ENCODE results near the gene ASIC4. TPM values are rescaled to one million over a fixed set of nuclear protein-coding genes. Genes with fewer than 3 reads are reported as not detected.

The ASIC4 gene
- total RNA-seq, 4 donors from 2014 or later, result not detected

- H3K4me1 ChIP-seq, result peaks cover 0 to 12% (median 11%) of the 10 kb centered on the region in 4 donors
- peaks cover 48% of the 10 kb centered on the region for H3K27me3 ChIP-seq
- H3K27ac ChIP-seq, result no peak overlapping the region
- intact Hi-C loops (cut with DNase I; ENCODE audit: low total_unique reads), result no loop called here
- TF ChIP-seq POLR2A (IDR thresholded peaks at IDR 0.05), result no peak
- TF ChIP-seq EP300 (IDR thresholded peaks at IDR 0.05; ENCODE audit: low read depth), result no peak
- TF ChIP-seq POLR2AphosphoS5 (IDR thresholded peaks at IDR 0.05), result no peak
- TF ChIP-seq CTCF (IDR thresholded peaks at IDR 0.05), result no peak
- H3K36me3 ChIP-seq, result no peaks in the 10 kb centered on the region
- H3K4me3 ChIP-seq, result no peak overlapping the region
- in situ Hi-C loops (cut with MboI; ENCODE audit: low pct_ligation_motif_present in 1 of 4, low pct_unique_long_range_greater_than_20kb in 1 of 4, low sequenced_read_pairs in 3 of 4), result no loop called here
- DNase-seq, result no peak
- H3K9me3 ChIP-seq, result no peaks in the 10 kb centered on the region
- WGBS, 2 donors (ENCODE audit: low coverage in 1 of 2), result 81% methylated on average over 13 of the region's 14 CpGs; no CpG with 5 or more reads in 1 of the 2 donors
Observed at GRCh38 chr2:219488844-219489194, 25.5 kb upstream of the ASIC4 start.

GRCh38 chr2:219489315-219489714 is 25.0 kb upstream of the ASIC4 start:
- no peak for TF ChIP-seq POLR2AphosphoS5 (IDR thresholded peaks at IDR 0.05)
- no peak for TF ChIP-seq POLR2A (IDR thresholded peaks at IDR 0.05)
- TF ChIP-seq CTCF (IDR thresholded peaks at IDR 0.05), result no peak
- no peak for TF ChIP-seq EP300 (IDR thresholded peaks at IDR 0.05; ENCODE audit: low read depth)
- H3K27ac ChIP-seq, result no peak overlapping the region
- no peak for DNase-seq
- in situ Hi-C loops (cut with MboI; ENCODE audit: low pct_ligation_motif_present in 1 of 4, low pct_unique_long_range_greater_than_20kb in 1 of 4, low sequenced_read_pairs in 3 of 4), result no loop called here
- peaks cover 48% of the 10 kb centered on the region for H3K27me3 ChIP-seq
- H3K4me1 ChIP-seq, result peaks cover 0 to 7% (median 6%) of the 10 kb centered on the region in 4 donors
- no peak overlapping the region for H3K4me3 ChIP-seq
- intact Hi-C loops (cut with DNase I; ENCODE audit: low total_unique reads), result no loop called here
- no peaks in the 10 kb centered on the region for H3K36me3 ChIP-seq
- no peaks in the 10 kb centered on the region for H3K9me3 ChIP-seq
- 81% methylated on average over 9 of the region's 9 CpGs; no CpG with 5 or more reads in 1 of the 2 donors for WGBS, 2 donors (ENCODE audit: low coverage in 1 of 2)

GRCh38 chr2:219490186-219490585 is 24.1 kb upstream of the ASIC4 start:
- intact Hi-C loops (cut with DNase I; ENCODE audit: low total_unique reads) (no loop called here), in situ Hi-C loops (cut with MboI; ENCODE audit: low pct_ligation_motif_present in 1 of 4, low pct_unique_long_range_greater_than_20kb in 1 of 4, low sequenced_read_pairs in 3 of 4) (no loop called here)
- Histone ChIP-seq H3K27me3 (peaks cover 48% of the 10 kb centered on the region), H3K4me1 (peaks cover 0 to 1% (median 0%) of the 10 kb centered on the region in 4 donors), H3K27ac (no peak overlapping the region), H3K4me3 (no peak overlapping the region), H3K36me3 (no peaks in the 10 kb centered on the region), H3K9me3 (no peaks in the 10 kb centered on the region)
- 90% methylated on average over 22 of the region's 23 CpGs; no CpG with 5 or more reads in 1 of the 2 donors for WGBS, 2 donors (ENCODE audit: low coverage in 1 of 2)
- no peak for TF ChIP-seq POLR2AphosphoS5 (IDR thresholded peaks at IDR 0.05)
- no peak for TF ChIP-seq EP300 (IDR thresholded peaks at IDR 0.05; ENCODE audit: low read depth)
- no peak for TF ChIP-seq CTCF (IDR thresholded peaks at IDR 0.05)
- TF ChIP-seq POLR2A (IDR thresholded peaks at IDR 0.05), result no peak
- DNase-seq, result no peak

- H3K4me3 ChIP-seq, result no peak overlapping the region
- peaks cover 48% of the 10 kb centered on the region for H3K27me3 ChIP-seq
- no peaks in the 10 kb centered on the region for H3K36me3 ChIP-seq
Observed at GRCh38 chr2:219490600-219491130, 23.6 kb upstream of the ASIC4 start.

More at GRCh38 chr2:219490600-219491130, 23.6 kb upstream of the ASIC4 start:
- 56% methylated on average over 9 of the region's 10 CpGs; no CpG with 5 or more reads in 1 of the 2 donors for WGBS, 2 donors (ENCODE audit: low coverage in 1 of 2)
- Histone ChIP-seq H3K9me3 (no peaks in the 10 kb centered on the region), H3K27ac (no peak overlapping the region), H3K4me1 (peaks cover 0 to 5% (median 1%) of the 10 kb centered on the region in 4 donors)
- no peak for DNase-seq
- in situ Hi-C loops (cut with MboI; ENCODE audit: low pct_ligation_motif_present in 1 of 4, low pct_unique_long_range_greater_than_20kb in 1 of 4, low sequenced_read_pairs in 3 of 4), result no loop called here
- TF ChIP-seq POLR2A (IDR thresholded peaks at IDR 0.05) (no peak), EP300 (IDR thresholded peaks at IDR 0.05; ENCODE audit: low read depth) (no peak), CTCF (IDR thresholded peaks at IDR 0.05) (no peak), POLR2AphosphoS5 (IDR thresholded peaks at IDR 0.05) (no peak)
- intact Hi-C loops (cut with DNase I; ENCODE audit: low total_unique reads), result no loop called here

All from transverse colon (tissue), 4 donors.